GM19328 (cell line): ENCODE measurements around the gene TBC1D9.

ENCODE experiments used
- ATAC-seq: cut with Tn5 transposase; IDR thresholded peaks from one replicate; pipeline ENCODE4 v1.9.1; 2021; ENCODE audit warnings: mild to moderate bottlenecking, moderate library complexity; ENCODE audit not compliant: unreplicated experiment

The TBC1D9 gene

DNA sequence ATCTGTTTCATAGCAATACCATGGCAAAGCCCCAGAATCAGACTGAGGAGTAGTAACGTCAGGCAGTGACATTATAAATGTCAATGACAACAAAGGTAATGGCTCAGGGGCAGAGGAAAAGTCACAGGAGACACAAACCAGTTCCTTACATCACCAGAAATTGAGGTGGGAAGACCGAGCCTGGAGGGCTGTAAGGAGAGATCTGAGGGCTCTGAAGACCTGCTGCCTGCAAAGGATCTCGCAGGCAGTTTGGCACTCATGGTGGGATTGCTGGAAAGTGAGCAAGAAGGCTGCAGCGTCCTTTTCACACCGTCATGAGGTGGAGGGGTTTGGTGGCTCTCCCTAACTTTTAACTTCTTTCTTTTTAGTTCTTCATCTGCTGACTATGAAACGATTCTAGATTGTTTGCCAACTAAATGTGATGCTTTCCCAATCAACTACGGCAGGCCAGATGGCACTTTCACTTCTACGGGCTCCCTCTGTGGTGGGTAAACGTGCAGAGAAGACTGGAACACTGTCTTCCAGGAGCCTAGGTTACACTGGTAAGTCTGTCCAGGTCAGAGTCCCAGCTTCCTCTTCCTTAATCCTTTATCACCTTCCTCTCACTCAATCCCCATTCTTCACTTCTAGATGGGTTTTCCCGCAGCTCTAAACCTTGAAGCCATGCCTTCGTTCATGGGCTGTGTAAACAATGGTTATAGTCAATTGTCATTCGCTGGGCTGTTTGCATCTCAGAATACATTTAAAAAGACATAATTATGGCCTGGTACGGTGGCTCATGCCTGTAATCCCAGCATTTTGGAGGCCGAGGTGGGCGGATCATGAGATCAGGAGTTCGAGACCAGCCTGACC, 58.2 kb downstream of the TBC1D9 start:
- ATAC-seq, result no peak

DNA sequence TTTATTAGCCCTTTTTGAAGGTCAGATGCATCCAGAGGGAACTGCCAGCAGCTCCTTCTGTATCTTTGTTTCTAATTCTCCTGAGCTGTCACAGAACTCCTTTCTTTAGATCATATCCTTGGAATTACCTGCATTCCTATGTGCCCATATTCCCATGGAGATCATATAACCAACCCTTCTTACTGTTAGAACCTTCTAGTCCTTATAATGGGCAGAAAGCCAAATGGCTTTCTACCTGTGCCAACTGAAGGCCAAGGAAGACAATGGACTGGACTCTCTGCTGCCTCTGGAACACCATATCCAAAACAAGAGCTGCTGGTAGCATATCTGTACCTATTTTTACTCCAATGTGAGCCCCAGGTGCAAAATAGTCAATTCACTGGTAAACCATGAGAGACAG, 60.7 kb downstream of the TBC1D9 start:
- ATAC-seq, result no peak

- no peak for ATAC-seq
Measured at GRCh38 chr4:140693562-140693961, 62.6 kb downstream of the TBC1D9 start.

DNA sequence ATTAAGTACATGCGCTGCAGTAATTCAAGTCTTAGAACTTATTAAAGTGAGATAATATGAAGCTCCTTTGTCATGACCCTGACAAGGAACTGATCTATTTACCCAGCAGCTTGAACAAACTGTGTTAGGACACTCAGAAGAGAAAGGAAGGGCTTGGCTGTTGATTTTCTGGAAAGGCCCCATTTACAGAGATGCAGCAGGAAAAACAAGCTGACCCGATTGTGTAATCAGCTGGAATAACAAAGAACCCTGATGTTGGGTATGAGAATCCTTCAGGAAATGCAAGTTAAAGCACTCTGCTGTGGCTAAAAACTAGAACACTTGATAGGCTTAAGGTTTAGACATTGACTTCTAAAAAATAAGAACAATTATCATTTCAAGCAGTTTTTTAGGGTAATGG, 64.8 kb downstream of the TBC1D9 start:
- ATAC-seq, result no peak

GRCh38 chr4:140690093-140690492, 66.1 kb downstream of the TBC1D9 start:
- no peak for ATAC-seq

GRCh38 chr4:140689623-140690022, 66.6 kb downstream of the TBC1D9 start:
- ATAC-seq, result no peak

DNA sequence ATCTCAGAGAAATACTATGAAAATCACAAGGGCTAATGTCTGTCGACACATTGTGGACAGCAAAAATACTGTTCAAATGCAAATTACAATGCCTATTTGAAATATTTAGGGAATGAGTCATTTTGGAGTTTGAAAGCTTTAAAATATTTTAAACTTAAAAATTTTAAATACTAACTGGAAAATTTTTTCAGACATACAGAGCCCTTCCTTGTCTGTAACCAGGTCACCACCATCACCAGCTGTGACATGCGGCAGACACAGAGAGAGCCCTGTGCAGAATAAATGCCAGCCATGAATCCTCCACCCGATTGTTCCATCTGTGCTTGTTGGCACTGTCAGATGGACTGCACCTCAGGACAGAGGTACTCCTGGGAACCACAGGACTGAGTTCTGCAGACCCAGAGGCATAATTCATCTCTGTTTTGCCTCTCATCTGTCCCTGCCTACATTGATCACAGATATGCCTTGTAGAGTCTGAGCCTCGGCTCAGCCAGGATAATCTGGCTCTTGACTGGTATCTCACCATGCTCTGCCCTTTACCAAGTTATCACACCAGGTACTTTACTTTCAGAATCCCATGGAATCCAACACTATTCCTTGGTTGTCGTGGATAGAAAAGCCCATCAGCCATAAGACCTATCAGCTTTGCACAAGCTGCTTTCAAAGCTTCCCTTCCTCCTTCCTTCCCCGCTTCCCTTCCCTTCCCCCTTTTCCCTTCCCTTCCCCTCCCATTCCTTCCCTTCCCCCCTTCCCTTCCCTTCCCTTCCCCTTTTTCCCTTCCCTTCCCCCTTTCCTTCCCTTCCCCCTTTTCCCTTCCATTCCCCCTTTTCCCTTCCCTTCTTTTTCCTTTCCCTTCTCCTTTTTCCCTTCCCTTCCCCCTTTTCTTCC, 67.2 kb downstream of the TBC1D9 start:
- ATAC-seq, result no peak

DNA sequence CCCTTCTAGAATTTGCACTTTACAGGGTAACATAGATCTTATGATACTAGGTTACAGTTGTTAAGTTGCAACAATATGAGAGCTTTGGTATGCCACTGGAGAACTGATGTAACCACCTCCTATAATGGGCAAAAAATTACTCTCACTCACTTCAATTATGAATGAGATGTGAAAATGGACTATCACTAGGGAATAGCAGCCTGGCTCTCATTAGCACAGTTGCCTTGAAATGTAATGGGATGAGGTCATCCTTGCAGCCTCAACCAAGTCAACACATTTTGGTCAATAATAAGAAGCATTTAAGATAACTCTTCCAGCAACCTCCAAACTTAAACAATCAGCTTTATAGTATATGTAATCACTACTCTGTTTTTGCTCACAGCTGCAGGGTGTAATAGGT, 69.4 kb downstream of the TBC1D9 start:
- ATAC-seq, result no peak

DNA sequence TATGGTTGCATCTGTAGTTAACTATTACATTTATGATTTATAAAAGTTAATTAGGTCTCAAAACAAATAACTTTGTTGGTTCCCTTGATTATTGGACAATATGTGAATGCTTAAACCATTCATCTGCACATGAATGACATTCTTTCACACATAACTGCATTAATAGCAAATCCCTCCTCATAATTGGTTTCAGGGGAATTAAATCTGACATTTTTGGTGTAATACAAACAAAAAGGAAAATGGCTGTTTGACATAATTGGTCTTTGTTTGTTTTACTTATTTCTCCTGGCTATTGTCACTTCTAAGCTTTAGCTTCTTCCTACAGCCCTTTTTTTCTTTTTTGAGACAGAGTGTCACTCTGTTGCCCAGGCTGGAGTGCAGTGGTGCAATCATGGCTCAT, 71.9 kb downstream of the TBC1D9 start:
- ATAC-seq, result no peak

GRCh38 chr4:140681201-140681600, 75.0 kb downstream of the TBC1D9 start:
- no peak for ATAC-seq

- ATAC-seq, result no peak
Measured at GRCh38 chr4:140680686-140681085, 75.5 kb downstream of the TBC1D9 start.

DNA sequence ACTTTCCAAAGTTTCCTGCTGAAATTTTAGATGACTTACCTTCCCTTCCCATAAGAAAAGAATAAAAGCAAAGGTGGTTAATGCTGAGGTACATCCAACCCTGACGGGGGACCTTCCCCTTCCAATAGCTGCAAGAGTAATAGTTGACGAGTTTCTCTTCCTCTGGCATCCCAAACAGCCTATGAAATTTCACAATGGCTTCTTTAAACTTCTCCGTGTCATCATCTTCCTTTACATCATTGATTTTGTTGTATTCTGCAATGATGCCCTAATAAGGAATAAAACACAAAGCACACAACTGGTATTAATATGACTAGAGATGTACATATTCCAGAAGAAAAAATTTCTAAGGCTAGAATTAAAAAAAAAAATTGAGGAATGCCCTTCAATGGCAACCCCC, 76.6 kb downstream of the TBC1D9 start:
- no peak for ATAC-seq

GRCh38 chr4:140675599-140676231, 80.5 kb downstream of the TBC1D9 start:
- ATAC-seq, result no peak

GRCh38 chr4:140673729-140674128, 82.5 kb downstream of the TBC1D9 start:
- no peak for ATAC-seq

GRCh38 chr4:140672416-140672815, 83.8 kb downstream of the TBC1D9 start:
- no peak for ATAC-seq

- no peak for ATAC-seq
Measured at GRCh38 chr4:140668111-140668510, 88.1 kb downstream of the TBC1D9 start.

DNA sequence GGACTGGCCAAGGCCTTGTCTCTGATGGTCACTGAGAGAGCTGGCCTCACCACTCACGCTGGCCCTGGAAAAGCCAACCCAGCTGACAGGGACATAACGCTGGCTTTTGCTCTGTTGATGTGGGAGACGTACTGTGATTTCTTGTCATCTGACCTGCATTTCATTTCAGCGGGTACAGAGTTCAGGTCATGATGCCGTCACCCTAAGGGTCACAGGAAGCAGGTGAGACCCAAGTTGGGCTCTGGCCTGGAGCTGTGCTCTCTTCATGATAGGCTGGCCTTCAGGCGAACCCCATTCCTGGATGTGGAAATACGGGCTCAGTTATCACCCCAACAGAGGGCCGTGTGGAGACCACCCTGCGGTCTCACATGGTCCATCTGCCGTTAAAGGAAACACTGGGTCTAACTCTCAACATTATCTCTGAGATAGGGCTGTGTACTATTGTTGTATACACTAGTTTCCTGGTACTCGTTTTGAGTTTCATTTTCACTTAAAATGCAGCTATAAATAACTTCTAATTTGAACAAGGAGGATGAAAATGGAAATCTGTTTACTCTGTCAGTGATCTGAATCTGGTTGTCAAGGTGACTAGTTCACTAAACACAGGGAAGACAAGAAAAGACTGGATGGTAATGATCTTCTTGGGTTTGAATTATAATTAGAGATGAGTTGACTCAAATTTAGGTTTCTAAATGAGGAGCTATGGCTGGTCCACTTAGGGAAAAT, 89.1 kb downstream of the TBC1D9 start:
- no peak for ATAC-seq

GRCh38 chr4:140662082-140662869, 93.9 kb downstream of the TBC1D9 start:
- no peak for ATAC-seq

DNA sequence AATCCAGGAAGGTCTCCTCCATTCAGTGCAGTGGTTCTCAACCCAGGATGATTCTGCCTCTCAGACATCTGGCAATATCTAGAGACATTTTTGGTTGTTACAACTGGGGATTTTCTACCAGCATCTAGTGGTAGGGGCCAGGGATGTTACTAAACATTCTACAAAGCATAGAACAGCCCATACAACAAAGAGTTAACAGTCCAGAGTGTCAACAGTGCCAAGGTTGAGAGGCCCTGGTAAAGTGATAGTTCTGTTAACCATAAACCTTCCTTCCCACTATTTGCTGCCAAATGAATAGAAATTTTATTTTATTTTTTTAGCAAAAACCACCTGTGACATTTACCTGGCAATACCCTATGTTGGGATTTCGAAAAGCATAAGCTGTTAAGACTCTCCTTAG, 94.6 kb downstream of the TBC1D9 start:
- no peak for ATAC-seq
